Right ventricle myocardium superior (tissue), 1 donor: ENCODE results near the gene SLC39A13. TPM values are rescaled to one million over a fixed set of nuclear protein-coding genes. Genes with fewer than 3 reads are reported as not detected.

Experiments used
- ATAC-seq: fragments of 200-7000 bp; cut with Tn5 transposase; one replicate; pipeline ENCODE4 v1.9.1; 2020; ENCODE audit warnings: mild to moderate bottlenecking; ENCODE audit not compliant: poor library complexity
- DNase-seq: peaks from one replicate; pipeline ENCODE4 v3.0.0-alpha.2; 2020
- intact Hi-C: fragments of 100-400 bp; cut with DNase I; formaldehyde crosslinking; loops from one replicate; pipeline ENCODE4 v1.11.2; 2022
- total RNA-seq: library from RNA; stranded (reverse); fragmentation: NEBNext Ultra II Directional; extraction: Animal tissue kit (Norgen Biotek cat#: 25700); gene quantifications from one replicate; pipeline ENCODE4 v1.2.1, GENCODE V29; 2021
- donor health status: DM: no; HTN: yes; CAD: no; lungs with severe emphysema.

Gene SLC39A13
- total RNA-seq, 1 donor from 2014 or later: 34.5 TPM

DNA sequence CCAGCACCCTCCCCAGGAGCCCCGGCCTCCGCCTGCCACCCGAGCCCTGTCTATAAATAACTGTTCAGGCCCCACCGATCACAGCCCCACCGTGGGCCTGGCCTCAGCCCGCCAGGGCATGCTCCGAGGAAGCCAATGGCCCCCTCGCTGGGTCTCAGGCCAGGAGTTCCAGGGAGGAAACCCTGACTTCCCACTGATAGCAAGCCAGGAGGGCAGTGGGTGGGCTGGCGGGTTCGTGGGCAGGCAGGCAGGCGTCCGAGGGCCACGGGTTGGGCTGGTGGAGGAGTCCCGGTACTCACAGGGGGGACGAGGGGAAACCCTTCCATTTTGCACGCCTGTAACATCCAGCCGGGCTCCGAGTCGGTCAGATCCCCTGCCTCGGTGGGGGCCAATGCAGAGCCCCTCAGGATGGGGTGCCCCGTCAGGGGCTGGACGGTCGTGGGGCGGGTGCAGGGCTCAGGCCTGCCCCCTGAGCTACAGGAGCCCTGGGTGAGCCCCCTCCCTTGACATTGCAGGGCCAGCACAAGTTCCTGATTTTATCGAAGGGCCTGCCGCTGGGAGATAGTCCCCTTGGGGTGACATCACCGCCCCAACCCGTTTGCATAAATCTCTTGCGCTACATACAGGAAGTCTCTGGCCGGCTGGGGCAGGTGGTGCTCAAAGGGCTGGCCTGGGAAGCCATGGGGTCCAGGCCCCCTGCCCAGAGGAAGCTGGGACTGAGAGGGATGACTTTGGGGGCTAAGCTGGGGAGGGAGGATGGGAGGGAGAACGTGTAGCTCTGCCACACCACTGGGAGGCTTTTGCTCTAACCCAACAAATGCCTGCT, 30.2 kb upstream of the SLC39A13 start, which contains the start of gene SPI1:
SPI1 (minus strand) TSS at position 538 of the 826 bp plus-strand sequence; CDS start at position 344, 194 bp downstream.
- DNase-seq (peak; percentile 84), ATAC-seq (peak; percentile 54)
- intact Hi-C loops: loop anchor here (5.0 to 10.0 kb wide), 2 partner anchors 74 to 477 kb away; no protein-coding TSS in a partner anchor

DNA sequence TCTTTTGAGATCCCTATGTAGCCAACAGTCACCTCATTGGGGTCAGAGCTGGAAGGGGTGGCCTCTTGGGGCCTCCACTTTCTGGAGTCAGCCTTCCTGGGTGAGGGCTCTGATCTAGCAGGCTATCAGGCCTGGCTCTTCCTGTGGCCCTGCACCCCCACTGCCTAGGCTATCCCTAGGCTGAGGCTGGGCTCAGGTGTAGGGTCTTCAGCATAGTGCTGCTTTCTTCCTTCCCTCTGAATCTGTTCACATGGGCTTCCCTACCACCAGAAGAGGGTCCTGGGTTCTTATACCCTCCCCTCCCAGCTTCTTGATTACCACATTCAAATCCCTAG, 29.6 kb upstream of the SLC39A13 start:
- ATAC-seq (no peak), DNase-seq (peak; percentile 17)
- intact Hi-C loops: loop anchor here (5.0 to 10.0 kb wide), 2 partner anchors 73 to 476 kb away; no protein-coding TSS in a partner anchor

DNA sequence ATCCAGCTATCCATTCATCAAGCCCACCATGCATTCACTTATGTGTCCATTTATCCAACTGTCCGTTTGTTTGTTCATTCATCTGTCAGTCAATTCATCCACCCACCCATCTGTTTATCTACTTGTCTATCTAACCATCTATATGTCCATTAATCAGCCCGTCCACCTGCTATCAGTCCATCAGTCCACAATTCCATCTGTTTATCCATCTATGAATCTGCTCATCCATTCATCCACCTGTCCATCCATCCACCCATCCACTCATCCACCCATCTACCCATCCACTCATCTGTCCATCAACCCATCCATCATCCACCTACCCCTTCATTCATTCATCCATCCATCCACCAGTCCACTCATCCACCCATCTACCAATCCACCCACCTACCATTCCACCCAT, 29.1 kb upstream of the SLC39A13 start:
- ATAC-seq (no peak), DNase-seq (no peak)
- intact Hi-C loops: loop anchor here (5.0 to 10.0 kb wide), 2 partner anchors 73 to 475 kb away; no protein-coding TSS in a partner anchor

DNA sequence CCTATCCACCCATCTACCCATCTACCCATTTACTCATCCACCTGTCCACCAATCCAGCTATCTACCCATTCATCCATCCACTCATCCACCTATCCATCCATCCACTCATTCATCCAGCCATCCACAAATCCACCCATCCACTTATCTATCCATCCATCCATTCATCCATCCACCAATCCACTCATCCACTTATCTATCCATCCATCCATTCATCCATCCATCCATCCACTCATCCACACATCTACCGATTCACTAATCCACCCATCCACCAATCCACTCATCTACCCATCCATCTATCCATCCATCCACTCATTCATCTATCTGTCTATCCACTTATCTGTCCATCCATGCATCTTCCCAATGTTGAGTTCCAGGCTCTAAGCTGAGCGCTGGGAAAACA, 28.3 kb upstream of the SLC39A13 start:
- ATAC-seq: no peak
- no peak for DNase-seq
- intact Hi-C loops: no loop called here

DNA sequence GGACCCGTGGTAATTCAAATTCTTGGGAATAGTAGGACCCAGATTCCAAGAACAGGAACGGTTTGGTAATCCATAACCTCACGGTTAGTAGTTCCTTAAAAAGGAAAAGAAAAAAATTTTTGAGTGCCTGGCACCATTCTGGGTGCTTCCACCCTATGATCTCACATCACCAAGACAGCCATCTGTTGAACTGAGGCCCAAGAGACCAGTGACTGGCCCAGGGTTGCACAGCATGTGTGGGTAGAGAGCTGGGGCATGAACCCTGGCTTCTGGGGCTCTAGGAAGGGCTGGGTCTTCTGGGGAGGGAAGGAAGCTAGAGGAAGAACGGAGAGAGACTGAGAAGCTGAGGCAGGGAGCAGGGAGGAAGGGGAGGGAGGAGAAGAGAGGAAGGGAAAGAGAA, 25.3 kb upstream of the SLC39A13 start:
- intact Hi-C loops: no loop called here
- peak; percentile 53 for ATAC-seq
- DNase-seq: no peak

DNA sequence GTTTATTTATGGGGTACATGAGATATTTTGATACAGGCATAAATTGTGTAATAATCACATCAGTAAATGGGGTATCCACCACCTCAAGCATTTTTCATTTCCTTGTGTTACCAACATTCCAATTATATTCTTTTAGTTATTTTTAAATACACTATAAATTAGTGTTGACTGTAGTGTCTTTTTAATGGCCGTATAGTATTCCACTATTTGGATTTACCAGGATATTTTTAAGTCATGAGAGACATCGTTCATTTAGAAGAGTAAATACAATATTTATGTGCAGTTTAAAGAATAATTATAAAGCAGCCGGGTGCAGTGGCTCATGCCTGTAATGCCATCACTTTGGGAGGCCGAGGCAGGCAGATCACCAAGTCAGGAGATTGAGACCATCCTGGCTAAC, 23.9 kb upstream of the SLC39A13 start:
- ATAC-seq (no peak), DNase-seq (no peak)
- intact Hi-C loops: no loop called here

DNA sequence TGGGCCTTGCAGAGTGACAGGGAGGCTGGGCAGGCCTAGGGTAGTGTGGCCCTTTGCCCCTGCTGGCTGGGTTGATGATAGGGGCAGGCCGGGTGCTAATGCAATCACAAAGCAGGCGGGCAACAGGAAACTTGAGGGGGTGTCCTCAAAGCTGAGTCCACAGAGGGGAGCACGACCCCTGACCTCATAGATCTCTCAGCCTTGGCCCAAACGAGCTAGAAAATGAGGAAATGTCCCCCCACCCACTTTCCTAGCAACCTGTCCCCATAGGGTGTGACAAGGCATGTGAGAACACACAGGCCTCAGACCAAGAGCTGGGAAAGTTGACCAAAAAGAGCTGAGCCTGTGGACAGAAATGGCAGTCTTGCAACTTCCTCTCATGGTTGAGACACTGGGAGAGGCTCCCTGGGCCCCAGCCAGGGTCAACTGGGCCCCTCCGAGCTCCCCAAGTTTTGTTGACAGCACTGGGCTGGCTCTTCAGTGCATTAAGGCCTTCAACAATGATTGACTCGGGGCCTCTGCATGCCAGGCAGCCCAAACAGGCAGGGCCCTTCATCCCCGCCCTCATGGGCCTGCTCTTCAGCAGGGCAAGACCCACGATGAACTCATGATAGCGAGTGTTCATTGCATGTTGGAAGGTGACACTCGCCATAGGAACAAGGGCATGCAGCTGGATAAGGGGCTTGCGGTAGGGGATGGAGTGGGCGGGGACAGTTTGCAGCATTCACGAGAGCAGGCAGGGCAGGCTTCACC, 20.3 kb upstream of the SLC39A13 start:
- intact Hi-C loops: no loop called here
- ATAC-seq: peak; percentile 35
- peak; percentile 61 for DNase-seq

DNA sequence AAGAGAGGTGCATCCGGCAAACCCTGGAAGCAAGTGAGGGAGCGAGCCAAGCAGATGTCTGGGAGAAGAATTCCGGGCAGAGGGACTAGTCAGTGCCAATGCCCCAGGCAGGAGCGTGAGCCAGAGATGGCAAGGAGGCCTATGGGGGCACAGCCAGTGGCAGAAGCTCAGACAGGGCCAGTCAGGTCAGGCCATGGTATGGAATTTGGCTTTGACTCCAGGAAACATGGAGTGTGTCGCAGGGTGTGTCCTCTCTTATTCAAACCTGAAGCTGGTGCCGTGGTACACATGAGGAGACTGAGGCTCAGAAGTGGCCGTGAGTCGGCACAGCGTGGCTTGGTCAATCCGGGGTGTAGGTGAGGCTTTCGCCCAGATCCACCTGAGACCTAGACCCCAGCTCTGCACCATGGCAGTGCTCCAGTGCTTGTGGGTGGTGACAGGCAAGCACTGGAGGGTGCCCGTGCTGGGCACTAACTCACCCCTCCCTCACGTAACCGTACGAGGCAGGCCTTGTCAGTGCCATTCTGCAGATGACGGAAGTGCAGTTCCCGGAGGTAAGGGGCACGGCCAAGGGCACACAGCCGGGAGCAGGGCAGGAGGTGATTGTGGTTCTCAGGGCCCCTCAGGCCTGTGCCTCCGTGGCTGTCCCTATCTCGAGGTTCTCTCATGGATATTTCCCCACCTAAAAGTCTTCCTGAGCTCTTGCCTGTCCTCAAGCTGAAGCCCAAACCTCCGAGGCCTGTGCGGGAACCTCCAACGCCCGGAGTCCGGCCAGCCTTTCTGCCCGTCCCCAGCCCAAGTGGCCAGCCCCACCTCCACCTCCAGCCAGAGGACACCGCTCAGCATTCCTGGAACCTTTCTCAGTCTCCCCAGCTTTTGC, 19.5 kb upstream of the SLC39A13 start:
- DNase-seq: peak; percentile 46
- intact Hi-C loops: no loop called here

DNA sequence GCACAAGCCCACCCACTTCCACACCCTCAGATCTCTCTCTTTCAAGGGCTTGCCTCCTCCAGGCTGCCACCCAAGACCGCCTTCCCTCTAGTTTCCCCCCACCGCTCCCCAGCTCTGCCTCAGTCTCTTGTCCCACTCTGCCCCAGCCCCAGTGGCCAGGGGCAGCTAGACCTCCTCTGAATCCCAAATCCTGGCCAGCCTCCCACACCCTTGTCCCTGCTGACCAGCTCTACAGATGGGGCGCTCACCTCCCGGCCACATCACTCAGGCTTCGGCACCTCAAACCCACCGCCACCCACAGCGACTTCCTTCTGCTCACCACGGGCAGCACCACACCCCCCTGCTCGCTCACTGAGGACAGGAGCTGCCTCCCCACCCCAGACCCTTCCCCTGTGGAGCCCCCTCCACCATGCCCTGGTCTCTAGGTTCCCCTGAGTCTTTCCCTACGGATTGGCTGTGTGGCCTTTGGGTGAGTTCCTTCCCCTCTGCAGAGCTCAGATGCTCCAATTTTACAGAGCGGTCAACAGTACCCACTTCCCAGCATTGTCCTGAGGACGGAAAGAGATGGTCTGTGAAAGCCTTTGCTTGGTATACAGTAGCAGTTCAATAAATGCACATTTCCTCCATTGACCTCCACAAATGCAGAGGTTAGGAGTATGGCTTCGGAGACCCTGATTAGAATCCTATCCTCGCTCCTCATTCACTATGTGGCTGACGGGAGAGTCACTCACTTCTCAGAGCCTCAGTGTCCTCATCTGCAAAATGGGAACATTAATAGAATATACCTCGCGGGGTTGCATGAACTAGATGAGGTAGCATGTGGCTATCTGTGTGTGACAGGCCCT, 18.6 kb upstream of the SLC39A13 start:
- intact Hi-C loops: no loop called here
- no peak for ATAC-seq
- peak; percentile 55 for DNase-seq

More for the DNA sequence above, 19.5 kb upstream of the SLC39A13 start:
- ATAC-seq: no peak

DNA sequence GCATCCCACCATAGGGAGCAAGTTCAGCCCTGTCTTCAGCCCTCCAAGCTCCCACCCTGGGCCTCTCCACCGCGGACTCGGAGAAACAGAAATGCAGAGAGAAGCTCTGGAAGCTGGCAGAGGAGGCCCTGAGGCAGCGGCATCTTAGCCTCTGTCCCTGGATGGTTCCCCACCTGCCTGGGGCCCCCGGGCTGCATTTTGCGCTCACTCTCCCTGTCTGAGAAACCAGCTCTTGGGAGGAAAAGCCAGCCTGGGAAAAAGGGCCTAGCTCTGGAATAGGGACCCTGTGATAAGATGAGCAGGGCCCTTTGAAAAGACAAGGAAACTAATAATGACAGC, 18.0 kb upstream of the SLC39A13 start:
- DNase-seq: no peak
- intact Hi-C loops: no loop called here
- no peak for ATAC-seq

DNA sequence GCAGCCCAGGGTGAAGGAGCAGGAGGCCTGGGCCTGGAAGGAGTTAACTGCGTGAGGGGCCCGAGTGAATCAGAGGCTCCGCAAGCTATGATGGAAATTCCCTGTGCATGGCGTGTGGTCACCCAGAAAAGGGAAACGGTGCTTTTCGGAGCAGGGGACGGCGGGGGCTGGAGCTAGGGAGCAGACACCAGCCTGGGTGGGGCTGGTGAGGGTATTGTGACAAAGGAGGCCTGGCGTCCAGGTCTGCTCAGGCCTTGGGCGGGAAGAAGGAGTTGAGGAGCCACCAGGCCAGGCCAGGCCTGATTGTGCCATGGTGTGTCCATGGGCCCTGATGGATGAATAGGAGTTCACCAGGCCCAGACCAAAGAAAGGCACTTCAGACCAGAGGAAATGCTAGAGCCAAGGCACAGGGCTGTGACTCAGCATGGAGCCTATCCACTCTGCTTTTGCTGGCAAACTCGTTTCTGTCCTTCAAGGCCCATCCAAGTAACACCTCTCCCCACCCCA, 17.3 kb upstream of the SLC39A13 start:
- ATAC-seq (no peak), DNase-seq (peak; percentile 76)
- intact Hi-C loops: no loop called here

DNA sequence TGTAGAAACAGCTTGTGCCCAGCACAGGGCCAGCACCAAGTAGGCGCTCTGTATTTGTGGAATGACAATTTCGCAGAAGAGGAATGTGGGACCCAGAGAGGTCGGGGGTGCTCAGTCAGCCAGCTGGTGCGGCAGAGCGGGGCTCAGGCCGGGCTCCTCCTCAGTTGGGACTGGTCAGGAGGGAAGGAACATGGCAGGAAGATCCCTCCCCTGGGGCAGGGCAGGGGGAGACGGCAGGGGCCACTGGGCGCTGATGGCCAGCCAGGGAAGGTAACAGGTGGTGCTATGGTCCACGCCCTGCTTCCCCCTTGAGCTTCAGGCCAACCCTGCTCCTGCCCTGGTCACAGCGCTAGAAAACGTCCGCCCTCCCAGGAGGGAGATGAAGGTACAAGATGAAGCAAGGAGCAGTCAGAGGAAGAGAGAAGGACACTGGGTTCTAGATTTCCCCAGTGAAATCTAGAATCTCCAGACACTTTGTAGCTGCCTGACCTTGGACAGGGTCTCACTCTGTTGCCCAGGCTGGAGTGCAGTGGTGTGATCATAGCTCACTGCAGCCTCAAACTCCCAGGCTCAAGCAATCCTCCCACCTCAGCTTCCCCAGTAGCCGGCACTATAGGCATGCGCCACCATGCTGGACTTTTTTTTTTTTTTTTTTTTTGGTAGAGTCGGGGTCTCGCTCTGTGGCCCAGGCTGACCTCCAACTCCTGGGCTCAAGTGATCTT, 16.5 kb upstream of the SLC39A13 start:
- no peak for ATAC-seq
- peak; percentile 3 for DNase-seq
- intact Hi-C loops: no loop called here

DNA sequence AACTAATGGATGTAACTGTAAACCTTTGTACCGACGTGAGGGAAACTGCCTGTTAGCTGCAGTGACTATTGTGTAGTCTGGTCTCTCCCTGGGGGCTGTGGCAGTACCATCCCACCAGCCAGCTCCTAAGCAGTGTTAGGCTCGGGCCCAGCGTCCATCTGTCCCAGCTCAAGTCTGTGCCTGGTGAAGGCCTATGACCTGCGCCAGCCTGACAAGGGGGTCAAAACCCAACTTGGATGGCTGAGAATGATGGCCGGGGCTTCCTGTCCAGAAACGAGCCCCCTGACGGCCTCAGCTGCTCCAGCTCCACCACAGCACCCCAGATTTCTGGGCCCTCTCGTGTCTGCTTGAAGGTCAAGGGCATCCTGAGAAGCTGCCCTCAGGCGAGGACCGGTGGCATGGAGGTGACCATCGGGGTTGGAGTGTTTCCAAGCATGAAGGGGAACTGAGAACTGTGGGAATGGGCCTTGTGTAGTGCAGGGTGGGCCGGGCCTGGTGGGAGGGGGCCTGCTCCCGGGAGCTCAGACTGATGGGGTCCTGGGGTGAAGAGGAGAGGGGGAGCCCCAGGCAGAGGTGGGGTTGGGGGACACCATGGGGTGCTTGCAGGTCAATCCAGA, 15.7 kb upstream of the SLC39A13 start:
- peak; percentile 3 for ATAC-seq

DNA sequence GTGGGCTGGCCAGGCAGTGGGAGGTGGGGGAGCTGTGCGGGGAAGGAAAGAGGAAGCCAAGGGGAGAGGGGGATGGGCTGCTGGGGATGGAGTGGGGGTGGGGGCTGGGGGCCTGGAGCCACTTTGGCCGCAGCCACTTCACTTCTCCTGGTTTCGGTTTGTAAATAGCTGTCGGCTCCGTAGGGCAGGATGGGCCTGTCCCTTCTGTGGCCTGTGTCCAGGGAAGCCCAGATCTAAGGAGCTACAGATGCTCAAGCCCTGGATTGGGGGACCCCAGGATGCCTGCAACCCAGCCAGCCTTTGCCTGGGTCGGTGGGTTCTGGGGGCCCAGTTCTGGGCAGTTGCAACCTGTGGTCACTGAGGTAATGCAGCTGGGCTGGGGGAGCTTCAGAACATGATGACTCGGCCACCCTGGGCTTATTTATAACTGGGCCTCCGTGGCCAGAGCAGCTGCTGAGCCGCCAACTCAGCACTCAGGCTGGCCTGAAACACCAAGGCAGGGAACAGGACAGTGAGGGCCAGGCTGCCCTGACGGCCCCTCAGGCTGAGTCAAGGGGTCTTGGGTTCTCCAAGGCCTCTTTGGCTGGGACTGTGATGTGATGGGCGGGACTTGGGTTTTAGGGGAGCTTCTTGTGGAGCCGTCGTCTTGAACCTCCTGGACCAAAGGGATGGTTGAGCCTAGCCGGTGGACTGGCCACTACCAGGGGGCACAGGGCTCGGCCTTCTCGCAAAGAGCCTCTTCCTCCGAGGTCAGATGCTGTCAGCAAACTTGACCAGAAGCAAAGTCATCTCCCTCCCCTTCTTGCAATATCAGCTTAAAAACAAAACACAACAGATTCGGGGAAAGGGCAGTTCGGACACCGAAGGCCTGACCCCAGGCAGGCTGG, 15.0 kb upstream of the SLC39A13 start:
- peak; percentile 58 for ATAC-seq
- intact Hi-C loops: no loop called here
- peak; percentile 67 for DNase-seq

More for the DNA sequence above, 15.7 kb upstream of the SLC39A13 start:
- no peak for DNase-seq
- intact Hi-C loops: no loop called here

DNA sequence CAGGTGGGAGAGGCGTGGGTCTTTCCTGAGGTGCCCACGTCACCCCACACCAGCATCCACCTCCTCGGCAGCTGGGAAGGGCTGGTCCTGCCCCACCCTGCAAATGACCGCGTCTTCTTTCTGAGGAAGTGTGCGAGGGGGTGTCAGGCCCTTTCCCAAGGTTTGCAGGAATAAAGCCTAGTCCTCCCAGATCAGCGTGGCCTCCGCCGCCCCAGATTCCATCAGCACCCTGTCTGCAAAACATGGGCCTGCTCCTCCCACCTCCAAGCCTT, 14.4 kb upstream of the SLC39A13 start:
- peak; percentile 72 for DNase-seq
- intact Hi-C loops: no loop called here
- peak; percentile 30 for ATAC-seq
